Hematopoietic multipotent progenitor cell treated with erythropoietin and hydrocortisone succinate and interleukin-3 and kit ligand, for 4 days (in vitro differentiated cells): Measurements from ENCODE around the gene RILPL2.
"Not testable (repeated sequence)": the region's sequence is repeated elsewhere in the genome, so short reads cannot be mapped to it uniquely, and the experiment has no call there.

Experiments
- DNase-seq: peaks from one replicate; pipeline ENCODE4 v3.0.0-alpha.2; 2015

Gene RILPL2

DNA sequence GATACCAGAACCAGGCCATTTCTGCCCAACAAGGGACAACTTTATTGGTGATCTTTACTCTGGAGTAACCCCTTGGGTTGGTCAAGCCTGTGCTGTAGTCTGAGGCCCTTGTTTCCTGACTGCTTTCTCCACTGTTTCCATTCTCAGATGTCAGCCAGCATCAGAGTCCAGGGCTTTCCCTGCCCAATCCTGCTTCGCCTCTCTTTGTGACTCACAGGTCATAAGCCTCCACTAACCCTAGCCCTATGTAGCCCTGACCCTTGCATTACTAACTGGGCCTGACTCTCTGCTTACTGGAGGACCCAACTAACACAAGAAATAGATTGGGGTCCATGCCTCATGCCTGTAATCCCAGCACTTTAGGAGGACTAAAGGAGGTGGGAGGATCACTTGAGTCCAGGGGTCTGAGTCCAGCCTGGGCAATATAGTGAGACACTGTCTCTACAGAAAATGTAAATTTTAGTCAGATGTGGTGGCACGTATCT, 12.8 kb upstream of the RILPL2 start:
- DNase-seq: no peak

GRCh38 chr12:123446333-123446713, 9.8 kb upstream of the RILPL2 start:
- DNase-seq: no peak

DNA sequence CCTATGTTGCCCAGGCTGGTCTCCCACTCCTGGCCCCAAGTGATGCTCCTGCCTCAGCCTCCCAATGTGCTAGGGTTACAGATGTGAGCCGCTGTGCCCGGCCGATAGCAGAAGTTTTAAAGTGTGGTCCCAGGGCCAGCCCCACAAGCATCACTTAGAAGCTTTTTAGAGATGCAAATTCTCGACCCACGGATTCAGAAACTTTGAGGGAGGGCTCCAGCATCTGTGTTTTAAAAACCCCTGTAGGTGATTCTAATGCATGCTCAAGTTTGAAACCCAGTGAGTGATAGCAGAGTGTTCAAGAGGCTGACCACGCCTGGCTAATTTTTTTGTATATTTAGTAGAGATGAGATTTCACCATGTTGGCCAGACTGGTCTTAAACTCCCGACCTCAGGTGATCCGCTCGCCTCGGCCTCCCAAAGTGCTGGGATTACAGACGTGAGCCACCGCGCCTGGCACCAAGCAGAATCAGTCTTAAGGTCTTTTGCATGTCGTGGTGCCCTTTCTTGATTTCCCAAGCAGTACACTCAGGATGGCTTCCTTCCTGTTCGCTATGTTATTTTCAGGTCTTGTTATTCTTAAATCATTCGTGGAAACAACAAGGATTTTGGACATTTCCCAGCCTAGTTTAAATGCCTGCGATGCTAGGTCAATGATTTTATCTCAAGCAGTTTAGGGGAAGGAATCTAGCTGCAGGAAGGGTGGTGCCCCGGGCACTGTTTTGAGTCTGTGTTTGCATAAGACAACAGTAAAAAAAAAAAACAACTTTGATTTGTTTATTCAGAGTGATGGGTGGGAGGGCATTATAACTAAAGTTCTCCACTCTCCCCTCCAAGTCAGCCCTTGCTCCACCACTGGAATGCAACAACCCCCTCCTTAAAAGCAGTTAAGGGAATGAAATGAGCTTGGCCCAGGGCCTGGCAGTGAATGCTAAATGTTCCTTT, 9.2 kb upstream of the RILPL2 start:
- DNase-seq: no peak

DNA sequence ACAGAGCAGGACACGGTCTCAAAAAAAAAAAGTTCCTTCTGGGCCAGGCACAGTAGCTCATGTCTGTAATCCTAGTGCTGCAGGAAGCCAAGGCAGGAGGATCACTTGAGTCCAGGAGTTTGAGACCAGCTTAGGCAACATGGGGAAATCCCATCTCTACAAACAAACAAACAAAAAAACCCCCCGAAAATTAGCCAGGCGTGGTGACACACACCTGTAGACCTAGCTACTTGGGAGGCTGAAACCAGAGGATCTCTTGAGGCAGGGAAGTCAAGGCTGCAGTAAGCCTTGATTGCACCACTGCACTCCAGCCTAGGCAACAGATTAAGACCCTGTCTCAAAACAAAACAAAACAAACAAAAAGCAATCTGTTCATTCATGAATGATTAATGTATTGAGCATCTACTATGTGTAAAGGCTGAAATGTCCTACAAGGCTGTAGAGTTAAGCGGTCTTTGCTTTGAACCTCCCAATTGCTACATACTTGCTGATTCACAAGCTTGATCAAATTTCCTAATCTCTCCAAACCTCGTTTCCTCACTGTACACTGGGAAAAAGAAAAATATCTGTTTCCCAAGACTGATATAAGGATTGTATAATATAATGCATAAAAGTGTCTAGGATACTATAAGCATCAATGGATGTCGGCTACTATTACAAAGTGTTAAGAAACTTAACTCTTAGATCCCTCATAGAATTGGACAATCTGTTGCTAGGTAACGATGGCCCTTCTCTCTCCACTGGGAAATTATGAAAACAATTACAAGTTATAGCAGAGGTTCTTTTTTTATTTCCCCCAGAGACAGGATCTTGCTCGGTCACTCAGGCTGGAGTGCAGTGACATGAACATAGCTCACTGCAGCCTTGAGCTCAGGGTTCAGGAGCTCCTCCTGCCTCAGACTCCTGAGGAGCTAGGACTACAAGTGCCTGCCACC, 7.9 kb upstream of the RILPL2 start:
- no peak for DNase-seq

DNA sequence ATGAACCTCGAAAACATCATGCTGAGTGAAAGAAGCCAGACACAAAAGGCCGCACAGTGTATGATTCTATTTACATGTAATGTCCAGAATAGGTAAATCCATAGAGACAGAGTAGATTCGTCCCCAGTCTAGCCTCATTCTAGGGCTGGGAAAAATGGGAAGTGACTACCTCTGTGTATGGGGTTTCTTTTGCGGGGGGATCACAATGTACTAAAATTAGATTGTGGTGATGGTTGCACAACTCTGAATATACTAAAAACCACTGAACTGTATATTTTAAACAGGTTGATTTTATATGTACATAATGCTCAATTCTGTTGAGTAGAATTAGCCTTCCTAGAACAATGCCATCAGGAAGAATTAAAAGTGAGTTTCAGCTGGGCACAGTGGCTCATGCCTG, 6.3 kb upstream of the RILPL2 start:
- peak; percentile 54 for DNase-seq

- DNase-seq: no peak
These were observed 5.2 kb upstream of the RILPL2 start for GRCh38 chr12:123441523-123442164.

DNA sequence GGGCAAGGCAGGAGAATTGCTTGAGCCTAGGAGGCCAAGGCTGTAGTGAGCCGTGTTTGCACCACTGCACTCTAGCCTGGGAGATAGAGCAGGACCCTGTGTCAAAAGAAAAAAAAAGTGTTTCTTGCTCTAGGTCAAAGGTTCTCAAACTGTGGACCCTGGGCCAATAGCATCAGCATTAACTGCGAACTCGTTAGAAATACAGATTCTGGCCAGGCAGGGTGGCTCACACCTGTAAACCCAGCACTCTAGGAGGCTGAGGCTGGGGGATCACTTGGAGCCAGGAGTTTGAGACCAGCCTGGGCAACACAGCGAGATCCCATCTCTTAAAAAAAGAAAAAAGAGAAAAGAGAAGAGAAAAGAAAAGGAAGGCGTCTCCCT, 858 bp downstream of the RILPL2 start:
- DNase-seq: no peak

DNA sequence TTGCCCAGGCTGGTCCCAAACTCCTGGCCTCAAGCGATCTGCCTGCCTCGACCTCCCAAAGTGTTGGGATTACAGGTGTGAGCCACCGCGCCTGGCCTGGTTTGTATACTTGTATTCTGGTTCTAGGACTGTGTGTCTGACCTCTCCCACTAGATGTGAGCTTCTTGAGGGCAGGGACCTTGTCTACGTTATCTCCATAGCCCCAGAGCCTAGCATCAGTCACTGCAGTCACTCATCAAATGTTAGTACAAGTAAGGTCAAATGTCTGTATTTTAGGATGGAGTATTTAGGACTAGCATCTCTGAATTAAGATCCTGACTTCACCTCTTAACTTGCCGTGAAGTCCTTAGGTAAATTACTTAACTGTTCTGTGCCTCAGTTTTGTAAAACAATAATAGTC, 2.9 kb downstream of the RILPL2 start:
- DNase-seq: no peak

- peak; percentile 90 for DNase-seq
These were observed 4.3 kb downstream of the RILPL2 start for GRCh38 chr12:123431951-123432817.

DNA sequence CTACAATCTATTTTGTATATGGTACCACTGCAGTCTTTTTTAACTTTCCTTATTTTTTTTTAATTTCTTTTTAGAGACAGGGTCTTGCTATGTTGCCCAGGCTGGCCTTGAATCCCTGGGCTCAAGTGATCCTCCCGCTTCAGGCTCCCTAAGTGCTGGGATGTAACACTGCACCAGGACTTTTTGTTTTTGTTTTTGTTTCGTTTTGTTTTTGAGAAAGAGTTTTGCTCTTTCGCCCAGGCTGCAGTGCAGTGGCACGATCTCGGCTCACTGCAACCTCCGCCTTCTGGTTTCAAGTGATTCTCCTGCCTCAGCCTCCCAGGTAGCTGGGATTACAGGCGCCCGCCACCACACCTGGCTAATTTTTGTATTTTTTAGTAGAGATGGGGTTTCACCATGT, 7.4 kb downstream of the RILPL2 start:
- not testable (repeated sequence) for DNase-seq

- no peak for DNase-seq
These were observed 7.9 kb downstream of the RILPL2 start for GRCh38 chr12:123428591-123428990.

DNA sequence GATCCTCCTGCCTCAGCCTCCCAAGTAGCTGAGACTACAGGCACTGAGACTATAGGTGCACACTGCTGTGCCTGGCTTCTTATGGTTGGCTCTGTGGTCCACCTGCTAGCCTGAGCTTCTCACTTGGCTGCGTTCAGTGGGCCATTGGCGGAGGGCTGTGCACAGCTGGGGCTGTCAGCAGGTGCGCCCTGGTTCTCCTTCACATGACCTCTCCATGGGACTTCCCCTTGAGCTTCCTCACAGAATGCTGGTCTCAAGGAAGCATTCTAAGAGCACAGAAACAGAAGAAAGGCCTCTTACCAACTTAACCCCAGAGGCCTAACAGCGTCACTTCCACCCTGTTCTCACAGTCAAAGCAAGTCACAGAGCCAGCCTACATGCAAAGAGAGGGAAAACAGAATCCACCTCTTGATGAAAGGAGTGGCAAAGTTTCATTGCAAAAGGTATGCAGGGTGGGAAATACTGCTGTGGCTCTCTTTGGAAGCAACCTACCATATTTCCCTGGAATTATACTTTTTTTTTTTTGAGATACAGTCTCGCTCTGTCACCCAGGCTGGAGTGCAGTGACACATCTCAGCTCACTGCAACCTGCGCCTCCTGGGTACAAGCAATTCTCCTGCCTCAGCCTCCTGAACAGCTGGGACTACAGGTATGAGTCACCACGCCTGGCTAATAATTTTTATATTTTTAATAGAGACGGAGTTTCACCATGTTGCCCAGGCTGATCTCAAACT, 9.3 kb downstream of the RILPL2 start:
- DNase-seq: no peak

DNA sequence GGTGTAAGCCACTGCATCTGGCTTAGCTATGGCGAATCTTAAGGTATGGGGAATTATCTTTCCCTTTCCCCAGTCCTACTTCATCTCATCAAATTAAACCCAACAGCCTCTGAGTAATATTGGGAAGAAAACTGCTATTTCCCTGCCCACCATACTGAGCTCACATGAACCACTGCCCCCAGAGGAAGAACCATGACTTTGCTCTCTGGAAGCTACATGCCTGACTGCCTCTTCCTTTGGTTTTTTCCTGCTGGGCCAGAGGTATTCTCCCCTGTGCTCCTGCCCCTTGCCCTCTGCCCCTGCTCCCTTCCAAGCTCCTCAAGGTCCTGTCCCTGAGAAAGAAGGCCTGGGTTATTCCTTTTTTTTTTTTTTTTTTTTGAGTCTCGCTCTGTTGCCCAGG, 15.2 kb downstream of the RILPL2 start:
- DNase-seq: no peak

- no peak for DNase-seq
These were observed 26.5 kb downstream of the RILPL2 start for GRCh38 chr12:123410041-123410412.

GRCh38 chr12:123409284-123410040, 27.0 kb downstream of the RILPL2 start:
- DNase-seq: not testable (repeated sequence)

- not testable (repeated sequence) for DNase-seq
These were observed 27.9 kb downstream of the RILPL2 start for GRCh38 chr12:123408619-123409018.

DNA sequence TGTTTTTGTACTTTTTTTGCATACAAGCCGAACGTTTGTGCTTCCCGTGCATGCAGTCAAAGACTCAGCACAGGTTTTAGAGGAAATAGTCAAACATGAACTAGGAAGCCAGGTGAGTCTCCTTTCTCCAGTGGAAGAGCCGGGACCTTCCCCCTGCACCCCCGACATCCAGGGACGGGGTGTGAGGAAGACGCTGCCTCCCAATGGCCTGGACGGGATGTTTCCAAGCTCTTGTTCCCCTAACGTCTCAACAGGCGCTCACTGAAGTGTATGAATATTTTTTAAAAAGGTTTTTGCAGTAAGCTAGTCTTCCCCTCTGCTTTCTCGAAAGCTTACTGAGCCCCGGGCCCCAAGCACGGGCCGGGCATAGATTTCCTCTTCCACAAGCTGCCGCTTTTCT, 28.6 kb downstream of the RILPL2 start:
- DNase-seq: not testable (repeated sequence)

GRCh38 chr12:123407269-123407668, 29.2 kb downstream of the RILPL2 start:
- DNase-seq: not testable (repeated sequence)

GRCh38 chr12:123404581-123404980, 31.9 kb downstream of the RILPL2 start:
- no peak for DNase-seq
